Activated T-cell treated with anti-CD3 and anti-CD28 coated beads, Interleukin-2, amount 50 U/mL, for 48 hours (primary cell): ENCODE data around the gene LIF.
"Not testable (repeated sequence)": the region's sequence is repeated elsewhere in the genome, so short reads cannot be mapped to it uniquely, and the experiment has no call there.

ENCODE experiments used
- DNase-seq, 2 experiments: peaks; one replicate each; pipeline ENCODE4 v3.0.0-alpha.2; 2020

The LIF gene

GRCh38 chr22:30224161-30224857, 22.2 kb downstream of the LIF start:
- DNase-seq, result no peak

- DNase-seq, result no peak
Observed at GRCh38 chr22:30223303-30223702, 23.3 kb downstream of the LIF start.

- DNase-seq, result no peak
Observed at GRCh38 chr22:30222321-30222720, 24.2 kb downstream of the LIF start.

- peak; percentile 67 to 73 for DNase-seq
Observed at GRCh38 chr22:30221121-30221992, 25.2 kb downstream of the LIF start.

- no peak for DNase-seq
Observed at GRCh38 chr22:30220338-30221012, 26.1 kb downstream of the LIF start.

GRCh38 chr22:30219668-30220278, 26.8 kb downstream of the LIF start:
- DNase-seq, result no peak

GRCh38 chr22:30219049-30219654, 27.4 kb downstream of the LIF start:
- DNase-seq, result no peak

GRCh38 chr22:30217698-30218560, 28.6 kb downstream of the LIF start:
- DNase-seq, result no peak

GRCh38 chr22:30216710-30217109, 29.8 kb downstream of the LIF start:
- no peak for DNase-seq

- not testable (repeated sequence) for DNase-seq
Observed at GRCh38 chr22:30216272-30216671, 30.3 kb downstream of the LIF start.

- DNase-seq, result no peak
Observed at GRCh38 chr22:30214703-30215407, 31.7 kb downstream of the LIF start.

GRCh38 chr22:30212996-30213441, 33.5 kb downstream of the LIF start:
- DNase-seq, result no peak

GRCh38 chr22:30212363-30212995, 34.1 kb downstream of the LIF start:
- peak; percentile 37 to 42 for DNase-seq

GRCh38 chr22:30211124-30211820, 35.3 kb downstream of the LIF start:
- no peak for DNase-seq

GRCh38 chr22:30210235-30210909, 36.2 kb downstream of the LIF start:
- DNase-seq, result no peak

- no peak for DNase-seq
Observed at GRCh38 chr22:30209642-30210041, 36.9 kb downstream of the LIF start.

GRCh38 chr22:30208631-30209603, 37.6 kb downstream of the LIF start:
- no peak for DNase-seq

- DNase-seq, result no peak
Observed at GRCh38 chr22:30206944-30207343, 39.6 kb downstream of the LIF start.
